ENCODE measurements around the gene SCARF1.
A peak's percentile ranks its signal among the peaks of the same experiment; 100 is the strongest.

Gene SCARF1

DNA sequence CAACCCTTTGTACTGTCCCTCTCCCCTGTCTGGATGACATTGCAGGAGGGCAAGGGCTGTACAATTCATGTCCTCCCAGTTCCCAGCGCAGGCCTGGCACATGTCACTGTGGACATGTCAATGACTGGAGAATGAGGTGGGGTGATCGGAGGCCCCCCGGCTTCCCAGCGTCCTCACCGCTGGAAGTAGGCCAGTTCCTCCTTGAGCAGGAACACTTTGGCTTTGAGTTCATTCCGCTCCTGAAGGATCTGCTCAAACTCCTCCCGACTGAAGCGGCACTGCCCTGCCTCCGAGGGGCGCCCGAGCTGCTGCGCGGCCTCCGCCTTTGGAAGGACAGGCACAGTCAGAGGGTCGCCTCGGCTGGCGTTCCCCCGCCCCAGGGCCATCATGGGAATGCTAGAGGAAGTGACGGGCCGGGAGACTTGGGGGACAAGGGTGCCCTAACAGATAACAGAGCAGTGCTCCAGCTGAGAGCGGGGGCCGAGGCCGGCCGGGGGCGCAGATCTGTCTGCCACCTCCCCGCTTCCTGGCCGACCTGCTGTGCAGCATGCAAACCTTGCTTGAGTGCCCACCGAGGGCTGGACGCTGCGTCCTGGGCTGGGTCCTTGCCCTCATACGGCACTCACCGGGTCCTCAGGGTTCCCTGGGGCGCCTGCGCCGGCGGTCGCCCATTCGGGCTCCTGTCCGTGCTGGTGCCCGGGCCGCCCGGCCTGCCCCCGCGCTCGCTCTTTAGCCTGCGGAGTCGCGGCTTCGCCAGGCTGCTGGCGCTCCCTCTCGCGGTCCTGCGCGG is 2.8 kb upstream of the SCARF1 start:
- no peak for DNase-seq

DNA sequence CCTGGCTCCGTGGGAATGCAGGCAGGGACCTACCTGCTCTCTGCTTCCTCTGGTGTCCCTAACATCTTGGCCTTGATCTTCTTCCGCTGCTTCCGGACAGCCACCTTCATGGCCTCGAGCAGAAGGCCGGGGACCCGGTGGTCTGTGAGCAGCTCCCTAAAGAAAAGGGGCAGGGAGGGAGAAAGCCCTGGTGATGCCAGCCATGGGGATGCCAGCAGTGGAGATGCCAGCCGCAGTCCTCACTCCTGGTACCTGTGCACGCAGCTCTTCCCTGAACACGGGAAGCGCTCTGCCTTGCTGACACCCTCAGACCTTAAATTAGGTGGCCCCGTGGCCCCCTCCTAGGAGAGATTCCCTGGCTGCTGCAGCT is 2.3 kb upstream of the SCARF1 start:
- no peak for DNase-seq

DNA sequence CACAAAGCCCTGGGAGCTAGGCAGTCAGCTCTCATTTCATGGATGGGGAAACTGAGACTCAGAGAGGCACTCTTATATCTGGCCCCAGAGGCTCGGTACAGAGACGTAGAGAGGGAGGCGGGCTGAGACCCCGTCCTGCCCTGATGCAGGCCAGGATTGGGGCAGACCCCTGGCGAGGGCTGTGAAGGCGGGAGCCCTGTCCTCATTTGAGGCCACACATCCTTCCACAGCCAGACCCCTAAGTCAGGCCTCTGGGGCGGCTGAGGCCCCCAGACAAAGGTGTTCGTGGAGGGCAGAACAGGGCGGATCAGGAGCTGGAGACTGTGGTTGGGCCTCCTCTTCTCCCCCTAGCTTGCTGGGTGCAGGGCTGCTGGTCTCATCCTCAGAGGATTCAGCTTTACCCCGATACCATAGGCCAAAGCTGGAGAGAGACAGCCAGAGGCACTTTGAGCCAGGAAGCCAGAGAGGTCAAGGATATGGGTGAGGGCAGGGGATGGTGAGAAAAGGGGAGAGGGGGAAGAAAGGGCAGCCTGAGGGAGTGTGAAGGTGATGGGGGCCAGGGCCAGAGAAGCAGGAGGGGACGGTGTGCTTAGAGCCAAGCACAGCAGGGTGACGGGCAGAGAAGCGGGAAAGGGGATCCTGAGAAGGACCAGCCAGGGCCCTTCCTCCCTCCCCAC is 805 bp upstream of the SCARF1 start:
- no peak for DNase-seq

DNA sequence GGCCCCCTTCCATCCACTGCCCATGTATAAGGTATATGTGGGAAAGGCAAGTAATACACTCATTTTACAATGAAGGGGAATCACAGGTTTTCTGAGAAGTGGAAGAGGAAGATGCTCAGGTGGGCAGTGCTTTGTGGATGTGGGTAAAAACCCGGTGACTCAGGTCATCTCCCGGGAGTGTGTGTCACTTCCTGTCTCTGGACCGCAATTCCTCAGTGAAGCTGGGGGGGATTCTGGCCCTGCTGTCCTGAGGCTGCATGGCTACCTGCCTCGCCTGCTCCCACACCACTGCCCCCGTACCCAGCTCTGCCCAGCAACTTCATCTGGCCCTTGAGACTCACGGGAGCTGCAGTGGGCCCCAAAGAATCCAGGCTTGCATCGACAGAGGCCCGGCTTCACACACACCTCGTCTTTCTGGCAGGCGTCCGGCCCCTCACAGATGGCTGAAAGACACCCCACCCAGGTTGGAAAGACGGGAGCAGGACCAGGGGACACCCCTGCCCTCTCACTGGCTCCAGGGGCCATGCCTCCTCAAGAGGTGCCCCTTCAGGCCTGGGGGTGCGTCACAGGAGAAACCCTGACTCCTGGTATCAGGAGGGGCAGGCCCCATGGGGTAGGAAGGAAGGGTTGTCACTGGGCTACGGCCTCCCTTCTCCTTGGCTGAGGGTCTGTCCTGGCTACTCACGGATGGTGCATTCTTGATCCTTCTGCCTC is 882 bp downstream of the SCARF1 start:
- no peak for DNase-seq

DNA sequence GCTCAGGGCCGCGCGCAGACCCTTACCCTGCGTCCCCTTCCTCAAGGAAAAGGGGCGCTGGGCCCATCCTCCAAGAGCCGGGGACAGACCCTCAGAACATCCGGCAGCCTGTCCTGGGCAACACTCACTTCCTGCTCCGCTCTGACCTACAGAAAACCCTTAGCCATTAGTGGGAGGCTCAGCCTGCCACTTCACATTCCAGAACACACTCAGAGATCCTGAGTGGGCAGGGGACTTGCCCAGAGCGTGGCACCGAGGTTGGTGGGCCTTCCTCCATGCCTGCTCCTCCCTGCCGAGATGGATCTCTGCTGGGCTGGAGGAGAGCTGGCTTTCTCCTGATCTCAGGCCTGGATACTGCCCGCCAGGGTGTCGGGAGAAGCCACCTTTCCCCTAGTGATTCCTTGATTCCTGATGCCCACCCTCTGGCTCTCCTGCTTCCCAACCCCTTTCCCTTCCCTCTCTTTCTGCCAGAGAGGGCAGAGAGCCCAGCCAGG is 1.5 kb downstream of the SCARF1 start:
- DNase-seq: no peak

DNA sequence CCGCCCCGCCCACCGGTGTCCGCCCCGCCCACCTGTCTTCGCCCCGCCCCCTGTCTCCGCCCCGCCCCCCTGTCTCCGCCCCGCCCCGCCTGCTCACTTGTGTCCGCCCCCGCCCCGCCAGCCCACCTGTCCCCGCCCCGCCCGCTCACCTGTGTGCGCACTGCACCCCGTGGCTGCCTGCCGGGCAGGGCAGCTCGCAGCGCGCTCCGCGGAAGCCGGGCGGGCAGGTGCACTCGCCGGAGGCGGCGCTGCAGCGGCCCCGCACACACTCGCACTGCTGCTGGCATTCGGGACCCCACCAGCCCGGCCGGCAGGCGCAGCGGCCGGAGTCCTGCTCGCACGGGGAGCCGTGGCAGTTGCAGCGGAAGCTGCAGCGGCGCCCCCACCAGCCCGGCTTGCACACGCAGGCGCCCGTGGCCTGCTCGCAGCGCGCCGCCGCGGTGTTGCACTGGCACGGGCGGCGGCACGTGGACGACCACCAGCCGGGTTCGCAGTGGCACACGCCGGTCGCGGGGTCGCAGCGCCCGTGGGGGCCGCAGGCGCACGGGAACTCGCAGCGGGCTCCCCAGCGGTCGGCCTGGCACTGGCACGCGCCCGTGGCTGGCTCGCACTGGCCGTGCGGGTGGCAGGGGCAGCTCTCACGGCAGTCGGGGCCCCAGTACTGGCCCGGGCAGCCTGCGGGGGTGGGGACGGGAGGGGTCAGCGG is 2.1 kb downstream of the SCARF1 start:
- peak; percentile 66 for DNase-seq

DNA sequence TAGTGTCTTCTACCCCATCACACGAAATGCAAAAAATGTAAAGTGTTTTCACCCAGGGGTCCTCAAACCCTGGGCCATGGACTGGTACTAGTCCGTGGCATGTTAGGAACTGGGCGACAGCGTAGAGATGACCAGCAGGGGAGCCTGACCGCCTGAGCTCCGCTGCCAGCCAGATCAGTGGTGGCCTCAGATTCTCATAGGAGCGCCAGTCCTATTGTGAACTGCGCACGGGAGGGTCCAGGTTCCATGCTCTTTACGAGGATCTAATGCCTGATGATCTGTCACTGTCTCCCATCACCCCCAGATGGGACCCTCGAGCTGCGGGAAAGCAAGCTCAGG is 4.5 kb downstream of the SCARF1 start:
- no peak for DNase-seq

DNA sequence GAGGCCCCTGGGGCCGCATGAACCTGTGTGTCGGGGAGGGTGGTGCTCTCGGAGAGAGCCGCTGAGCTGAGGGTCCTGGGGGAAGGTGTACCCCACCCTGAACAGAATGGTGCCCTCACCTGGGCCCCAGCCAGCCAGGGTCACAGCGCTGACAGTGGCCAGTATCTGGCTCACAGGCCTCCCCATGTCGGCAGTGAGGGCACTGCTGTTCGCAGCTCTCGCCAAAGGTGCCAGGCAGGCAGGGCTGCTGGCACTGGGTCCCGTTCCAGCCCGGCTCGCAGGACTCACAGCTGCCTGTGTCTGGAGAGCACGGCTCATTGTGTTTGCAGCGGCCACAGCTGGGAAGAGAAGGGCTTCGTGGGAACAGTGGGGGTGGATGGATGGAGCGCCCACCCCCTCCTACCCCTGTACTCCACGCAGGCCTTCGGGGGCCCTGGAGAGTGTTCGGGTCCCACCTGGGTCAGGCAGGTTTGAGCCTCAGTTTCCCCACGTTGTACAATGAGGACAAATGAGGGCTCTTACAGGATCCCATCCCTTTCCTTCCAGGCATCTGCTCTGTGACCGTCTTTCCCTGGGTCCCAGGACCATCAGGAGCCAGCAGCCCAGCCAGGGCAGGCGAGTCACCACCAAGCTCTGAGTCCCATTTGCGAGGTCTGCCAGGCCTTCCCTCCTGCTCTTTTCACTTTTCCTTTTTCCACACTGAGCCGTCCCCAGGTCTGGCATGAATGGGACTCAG is 5.0 kb downstream of the SCARF1 start:
- no peak for DNase-seq

DNA sequence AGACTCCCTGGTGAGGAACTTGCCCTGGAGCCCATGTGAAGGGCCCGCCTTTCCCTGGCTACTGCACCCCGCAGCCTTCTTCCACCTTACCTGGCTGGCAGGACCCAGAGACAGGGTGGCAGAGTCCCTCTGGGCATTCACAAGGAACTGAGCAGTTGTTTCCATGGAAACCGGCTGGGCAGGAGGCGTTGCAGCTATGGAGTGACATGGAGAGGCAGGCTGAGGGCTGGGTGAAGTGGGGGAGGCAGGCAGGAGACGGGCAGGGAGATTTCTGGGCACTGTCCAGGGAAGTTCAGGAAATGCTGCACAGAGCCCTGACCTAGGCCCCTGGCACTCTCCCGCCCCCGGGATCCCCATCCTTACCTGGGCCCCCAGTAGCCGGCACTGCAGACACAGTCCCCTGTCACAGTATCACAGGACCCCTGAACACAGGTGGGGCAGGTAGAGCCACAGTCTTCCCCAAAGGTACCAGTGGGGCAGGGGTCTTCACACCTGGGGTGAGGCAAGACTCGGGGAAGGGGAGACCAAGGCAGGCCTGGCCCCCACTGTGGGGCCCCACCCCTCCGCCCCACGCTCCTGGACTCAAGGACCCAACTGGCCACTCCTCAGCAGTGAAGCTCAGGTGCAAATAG is 5.9 kb downstream of the SCARF1 start:
- no peak for DNase-seq

DNA sequence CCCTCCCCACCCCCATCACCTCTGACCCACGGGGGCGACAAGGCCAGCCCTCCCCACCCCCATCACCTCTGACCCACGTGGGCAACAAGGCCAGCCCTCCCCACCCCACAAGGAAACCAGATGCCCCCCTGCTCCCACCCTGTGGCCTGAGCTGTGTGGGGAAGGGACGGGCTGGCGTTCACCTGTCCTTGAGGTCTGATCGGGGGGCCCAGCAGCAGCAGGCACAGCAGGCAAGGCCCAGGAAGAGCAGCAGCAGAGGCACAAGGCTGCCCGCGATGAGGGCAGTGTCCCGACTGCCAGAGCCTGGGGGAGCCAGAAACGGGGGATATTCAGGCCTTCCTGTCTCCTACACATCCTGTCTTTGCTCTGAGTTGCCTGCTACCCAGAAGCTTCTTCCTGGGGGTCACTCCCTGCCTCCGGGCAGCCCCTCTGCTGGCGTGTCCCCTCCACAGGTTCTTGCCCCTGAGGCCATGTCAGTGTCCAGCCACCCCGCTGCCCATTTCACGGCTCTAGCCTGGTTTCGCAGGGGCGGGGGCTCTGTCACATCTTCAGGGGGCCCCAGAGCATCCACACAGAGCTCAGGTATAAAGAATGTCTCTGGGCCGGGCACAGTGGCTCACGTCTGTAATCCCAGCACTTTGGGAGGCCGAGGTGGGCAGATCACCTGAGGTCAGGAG is 6.8 kb downstream of the SCARF1 start:
- DNase-seq: no peak

DNA sequence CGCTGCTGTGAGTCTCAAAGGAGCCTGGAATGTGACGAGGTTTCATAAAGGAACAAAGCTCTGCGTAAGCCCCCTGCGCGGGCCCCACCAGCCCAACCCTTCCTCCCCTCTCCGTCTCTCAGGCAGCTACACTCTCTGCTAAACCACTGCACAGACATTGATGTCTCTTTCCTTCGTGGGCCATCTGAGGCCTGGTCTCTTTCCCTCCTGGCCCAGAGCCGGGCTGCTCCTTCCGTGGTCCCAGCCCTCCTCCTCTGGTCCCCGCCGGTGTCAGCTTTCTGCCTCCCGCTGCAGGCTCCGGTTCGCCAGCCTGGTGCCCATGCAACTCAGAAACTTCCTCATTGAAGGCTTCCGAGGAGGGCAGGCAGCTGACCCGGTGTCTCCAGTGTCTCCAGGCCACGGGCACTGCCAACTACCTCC is 7.4 kb downstream of the SCARF1 start:
- no peak for DNase-seq

DNA sequence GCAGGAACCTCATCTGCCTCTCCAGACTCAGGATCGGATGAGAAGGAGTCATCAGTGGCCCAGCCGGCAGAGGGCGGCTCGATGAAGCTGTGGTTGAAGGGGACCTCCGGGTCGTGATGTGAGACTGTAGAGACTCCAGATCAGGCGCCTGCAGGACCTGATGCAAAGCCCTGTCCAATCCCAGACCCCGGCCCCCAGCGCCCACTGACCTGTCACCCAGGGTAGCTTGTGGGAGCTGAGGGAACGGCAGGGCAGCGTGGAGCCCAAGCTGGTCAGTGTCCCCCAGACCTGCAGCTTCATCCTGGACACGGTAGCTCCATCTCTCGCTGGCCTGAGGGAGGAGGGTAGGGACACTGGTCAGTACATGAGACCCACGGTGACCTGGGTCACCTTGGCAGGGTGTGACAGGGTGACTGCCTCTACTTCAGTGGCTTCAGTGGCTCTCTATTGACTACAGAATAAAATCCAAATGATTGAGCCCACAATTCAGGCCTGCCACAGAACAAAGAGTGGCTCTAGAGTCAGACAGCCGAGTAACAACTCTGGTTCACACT is 8.7 kb downstream of the SCARF1 start:
- DNase-seq: no peak

DNA sequence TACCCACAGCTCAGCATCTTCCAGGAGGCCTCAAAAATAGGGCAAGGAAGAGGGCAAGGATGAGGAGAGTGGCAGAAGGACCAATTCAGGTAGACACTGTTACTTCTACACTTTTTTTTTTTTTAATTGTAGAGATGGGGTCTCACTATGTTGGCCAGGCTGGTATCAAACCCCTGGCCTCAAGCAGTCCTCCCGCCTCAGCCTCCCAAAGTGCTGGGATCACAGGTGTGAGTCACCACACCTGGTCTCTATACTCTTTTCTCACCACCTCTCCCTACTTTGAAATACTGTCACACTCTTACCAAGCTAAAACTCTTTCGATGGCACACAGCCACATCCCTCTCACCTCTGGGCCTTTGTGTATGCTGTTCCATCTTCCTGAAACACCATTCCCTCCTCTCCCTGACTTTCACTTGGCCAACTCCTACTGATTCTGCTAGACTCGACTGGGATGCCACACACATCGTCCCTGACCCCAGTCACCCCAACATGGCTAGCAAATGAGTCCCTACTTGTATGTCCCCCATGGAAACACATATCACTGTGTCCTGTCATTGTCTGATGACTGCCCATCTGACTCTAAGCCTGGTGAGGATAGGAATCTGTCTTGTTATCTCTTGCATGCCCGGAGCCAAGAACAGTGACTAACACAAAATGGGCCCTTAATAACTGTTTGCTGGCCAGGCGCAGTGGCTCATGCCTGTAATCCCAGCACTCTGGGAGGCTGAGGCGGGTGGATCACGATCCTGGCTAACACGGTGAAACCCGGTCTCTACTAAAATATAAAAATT is 9.7 kb downstream of the SCARF1 start:
- no peak for DNase-seq

DNA sequence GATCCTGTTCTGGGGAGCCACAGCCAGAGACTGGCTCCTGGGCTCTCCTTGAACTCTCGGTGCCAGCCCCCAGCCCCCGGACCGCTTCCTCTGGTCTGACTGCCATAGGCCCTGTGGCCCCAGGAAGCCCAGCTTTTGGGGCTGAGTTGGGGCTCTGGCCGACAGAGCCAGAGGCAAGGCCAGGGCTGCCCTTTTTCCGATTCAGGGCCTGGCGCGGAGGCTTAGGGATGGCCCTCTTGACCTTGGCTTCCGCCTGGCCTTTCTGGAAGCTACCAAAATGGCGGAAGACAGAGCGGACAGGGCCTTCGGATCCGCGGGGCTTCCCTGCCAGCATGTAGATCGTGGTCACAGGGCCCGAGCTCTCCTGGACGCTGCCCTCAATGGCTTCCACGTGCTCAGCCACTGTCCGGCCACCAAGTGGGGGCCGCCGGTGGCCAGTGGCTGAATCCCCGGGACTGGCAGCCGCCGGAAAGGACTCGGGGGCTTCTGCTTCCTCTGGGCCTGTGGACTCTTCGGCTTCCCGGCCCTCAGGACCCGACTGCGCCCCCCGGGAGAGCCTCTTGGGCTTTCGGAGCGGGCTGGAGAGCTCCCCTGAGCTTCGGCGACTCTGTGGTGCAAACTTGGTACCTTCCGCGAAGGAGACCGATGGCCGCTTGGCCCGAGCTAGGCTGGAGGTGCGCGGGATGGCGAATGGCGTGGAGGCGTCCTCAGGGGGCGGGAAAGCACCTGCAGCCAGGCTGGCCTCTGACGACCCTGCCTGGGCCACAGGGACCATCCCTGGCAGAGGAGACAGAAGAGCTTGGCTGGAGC is 10.5 kb downstream of the SCARF1 start:
- DNase-seq: no peak

DNA sequence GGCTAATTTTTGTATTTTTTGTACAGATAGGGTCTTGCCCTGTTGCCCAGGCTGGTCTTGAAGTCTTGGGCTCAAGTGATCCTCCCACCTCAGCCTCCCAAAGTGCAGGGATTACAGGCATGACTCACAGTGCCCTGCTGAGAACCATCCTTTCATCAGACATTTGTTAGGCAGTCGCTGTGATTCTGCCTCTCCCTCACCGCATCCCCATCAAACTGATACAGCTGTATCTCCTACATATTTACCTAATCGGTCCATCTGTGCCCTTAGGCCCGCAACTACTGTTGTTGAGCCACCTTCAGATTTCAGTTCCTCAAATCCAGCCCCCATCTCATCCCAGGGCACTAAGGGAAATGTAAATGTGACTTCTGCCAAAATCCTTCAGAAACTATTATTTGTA is 14.9 kb downstream of the SCARF1 start:
- no peak for DNase-seq

DNA sequence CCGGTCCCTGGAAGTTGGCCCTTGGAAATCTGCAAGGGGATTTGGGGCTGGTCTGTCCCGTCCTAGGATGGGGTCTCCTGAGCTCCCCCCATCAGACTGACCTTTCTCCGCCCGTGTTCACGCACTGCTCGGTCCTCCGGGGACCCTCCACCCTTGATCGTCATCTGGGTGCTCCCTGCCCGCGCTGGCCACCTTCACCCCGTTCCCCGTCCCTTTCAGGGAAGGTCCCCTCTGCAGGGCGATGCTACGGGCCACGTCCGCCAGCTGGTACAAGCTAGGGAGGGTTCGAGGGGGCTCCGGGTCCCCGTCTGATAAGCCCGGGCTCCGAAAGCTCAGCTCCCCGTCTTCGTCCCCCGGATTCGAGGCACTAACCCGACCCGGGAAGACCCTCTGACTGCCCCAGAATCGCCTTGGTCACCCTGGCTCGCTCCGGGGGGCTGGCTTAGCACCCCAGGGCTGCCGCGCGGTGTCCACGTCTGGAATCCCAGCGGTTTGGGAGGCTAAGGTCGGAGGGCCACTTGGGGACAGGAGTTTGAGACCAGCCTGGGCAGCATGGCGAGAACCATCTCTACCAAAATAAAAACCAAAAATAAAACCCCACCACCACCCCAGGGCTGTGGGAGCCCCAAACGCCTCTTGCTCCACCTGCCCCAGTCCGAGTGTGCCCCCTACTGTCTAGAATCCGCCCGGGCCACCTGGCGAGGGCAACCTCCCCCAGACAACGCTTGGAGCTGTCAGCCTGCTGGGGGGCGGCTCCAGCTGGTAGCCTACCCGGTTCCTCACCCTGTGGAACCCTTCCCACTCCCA is 15.8 kb downstream of the SCARF1 start:
- peak; percentile 42 for DNase-seq

DNA sequence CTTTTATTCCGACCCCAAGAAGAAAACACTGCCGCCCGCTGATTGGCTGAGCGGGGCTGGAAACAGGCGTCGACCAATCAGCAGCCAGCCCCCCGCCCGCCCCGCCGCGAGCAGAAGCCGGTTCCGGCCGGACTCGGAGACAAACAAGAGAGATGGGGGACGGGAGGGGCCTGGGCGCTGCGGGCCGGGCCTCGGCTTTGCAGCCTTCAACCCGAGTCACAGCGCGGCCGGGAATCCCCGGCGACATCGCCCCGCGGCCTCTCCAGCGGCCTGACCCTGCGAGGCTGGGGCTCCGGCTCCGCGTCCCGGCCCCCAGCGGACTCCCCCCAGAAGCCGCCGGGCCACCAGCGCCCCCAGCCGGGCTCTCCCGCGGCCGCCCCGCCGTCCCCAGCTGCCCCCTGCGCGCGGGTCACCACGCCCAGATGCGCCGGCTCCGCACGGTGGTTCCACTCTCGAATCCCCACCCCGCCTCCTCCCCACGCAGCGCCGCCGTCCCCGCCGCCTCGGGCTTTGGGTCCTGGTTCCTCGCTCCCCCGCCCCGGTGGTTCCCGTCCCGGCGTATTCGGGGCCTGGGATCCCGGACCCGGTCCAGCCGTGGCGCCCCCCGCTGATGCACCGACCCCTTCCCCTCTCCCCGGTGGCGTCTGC is 16.6 kb downstream of the SCARF1 start:
- DNase-seq: peak; percentile 84

All from effector CD8-positive, alpha-beta T cell (primary cell).